Fibroblast of villous mesenchyme (primary cell): ENCODE results near the gene THSD4. TPM values are rescaled to one million over a fixed set of nuclear protein-coding genes. Genes with fewer than 3 reads are reported as not detected.

Source experiments
- DNase-seq: peaks from one replicate; pipeline ENCODE4 v3.0.0-alpha.2; 2010; ENCODE audit warnings: low read depth
- H3K4me3 ChIP-seq: 2 replicates; pipeline ENCODE4 v1.5.1; 2011; ENCODE audit warnings: low read depth, mild to moderate bottlenecking, low read length
- total RNA-seq: library from RNA; depleted of rRNA; stranded (reverse); fragments of >200 nt; gene quantifications from 2 replicates; pipeline ENCODE4 v1.2.3, GENCODE V29; 2012
- TF ChIP-seq, protein P1 (sequence below): IDR thresholded peaks from 2 replicates; pipeline ENCODE4 v1.5.1; 2012; ENCODE audit warnings: low read depth, mild to moderate bottlenecking, low read length; ENCODE audit not compliant: insufficient read depth

THSD4 gene
- total RNA-seq, 1 donor: 76.4 TPM

DNA sequence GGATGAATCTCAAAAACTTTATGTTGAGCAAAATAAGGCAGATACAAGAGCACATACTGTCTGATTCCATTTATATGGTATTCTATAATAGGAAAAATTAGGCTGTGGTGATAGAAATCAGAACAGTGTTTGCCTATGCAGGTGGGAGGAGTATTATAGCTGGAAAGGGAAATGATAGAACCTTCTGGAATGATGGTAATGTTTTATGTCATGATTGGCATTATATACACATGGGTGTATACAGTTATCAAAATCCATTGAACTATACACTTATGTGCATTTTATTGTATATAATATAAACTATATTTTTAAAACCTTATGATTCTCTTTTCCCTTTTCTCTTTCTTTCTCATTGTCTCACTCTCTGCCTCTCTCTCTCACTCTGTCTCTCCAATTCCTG is 156.1 kb downstream of the THSD4 start:
- no peak for DNase-seq
- H3K4me3 ChIP-seq: no peak overlapping the region
- TF ChIP-seq, protein P1, sequence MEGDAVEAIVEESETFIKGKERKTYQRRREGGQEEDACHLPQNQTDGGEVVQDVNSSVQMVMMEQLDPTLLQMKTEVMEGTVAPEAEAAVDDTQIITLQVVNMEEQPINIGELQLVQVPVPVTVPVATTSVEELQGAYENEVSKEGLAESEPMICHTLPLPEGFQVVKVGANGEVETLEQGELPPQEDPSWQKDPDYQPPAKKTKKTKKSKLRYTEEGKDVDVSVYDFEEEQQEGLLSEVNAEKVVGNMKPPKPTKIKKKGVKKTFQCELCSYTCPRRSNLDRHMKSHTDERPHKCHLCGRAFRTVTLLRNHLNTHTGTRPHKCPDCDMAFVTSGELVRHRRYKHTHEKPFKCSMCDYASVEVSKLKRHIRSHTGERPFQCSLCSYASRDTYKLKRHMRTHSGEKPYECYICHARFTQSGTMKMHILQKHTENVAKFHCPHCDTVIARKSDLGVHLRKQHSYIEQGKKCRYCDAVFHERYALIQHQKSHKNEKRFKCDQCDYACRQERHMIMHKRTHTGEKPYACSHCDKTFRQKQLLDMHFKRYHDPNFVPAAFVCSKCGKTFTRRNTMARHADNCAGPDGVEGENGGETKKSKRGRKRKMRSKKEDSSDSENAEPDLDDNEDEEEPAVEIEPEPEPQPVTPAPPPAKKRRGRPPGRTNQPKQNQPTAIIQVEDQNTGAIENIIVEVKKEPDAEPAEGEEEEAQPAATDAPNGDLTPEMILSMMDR: no peak

DNA sequence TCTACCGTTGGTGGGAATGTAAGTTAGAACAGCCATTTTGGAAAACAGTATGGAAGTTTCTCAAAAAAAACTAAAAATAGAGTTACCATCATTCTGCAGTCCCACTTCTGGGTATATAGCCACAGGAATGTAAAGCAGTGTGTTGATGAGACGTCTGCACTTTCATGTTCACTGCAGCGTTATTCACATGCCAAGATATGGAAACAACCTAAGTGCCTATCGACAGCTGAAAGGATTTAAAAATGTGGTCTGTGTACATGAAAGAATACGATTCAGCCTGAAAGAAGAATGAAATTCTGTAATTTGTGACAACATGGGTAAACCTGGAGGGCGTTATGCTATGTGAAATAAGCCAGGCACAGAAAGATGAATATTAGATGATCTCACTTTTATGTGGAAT is 157.7 kb downstream of the THSD4 start:
- H3K4me3 ChIP-seq: no peak overlapping the region
- peak; percentile 84 for DNase-seq
- TF ChIP-seq, protein P1: no peak

DNA sequence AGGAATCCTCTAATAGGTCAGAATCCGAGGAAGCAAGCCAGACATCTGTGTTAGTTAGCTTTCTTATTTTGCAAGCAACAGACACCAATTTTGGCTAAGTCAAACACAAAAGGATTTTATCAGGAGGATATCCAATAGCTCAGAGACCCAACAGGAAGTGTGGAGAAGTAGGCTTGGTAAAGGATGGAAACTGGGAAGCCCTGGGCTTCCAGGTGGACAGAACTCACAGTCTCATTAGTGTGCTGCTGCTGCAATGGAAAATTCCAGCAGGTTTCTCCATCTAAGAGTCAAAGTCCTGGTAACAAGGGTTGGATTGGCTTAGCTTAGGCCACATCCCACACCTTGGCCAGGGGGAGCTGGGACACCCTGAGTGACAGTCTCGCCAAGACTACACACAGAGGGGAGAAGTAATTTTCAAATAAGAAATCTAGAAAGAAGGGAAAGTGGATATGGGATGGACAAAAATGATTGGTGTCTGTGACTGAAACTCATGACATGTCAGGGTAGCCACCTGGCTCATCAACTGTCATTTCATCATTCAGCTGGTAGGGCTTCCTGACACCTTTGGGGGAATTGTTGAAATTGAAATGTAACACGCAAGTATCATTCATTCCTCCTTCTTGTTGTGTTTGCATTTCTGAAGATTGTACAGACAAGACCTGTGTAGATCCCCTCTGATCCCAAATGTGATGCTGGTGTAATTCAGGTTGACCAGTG is 158.6 kb downstream of the THSD4 start:
- TF ChIP-seq, protein P1: no peak
- no peak for DNase-seq

DNA sequence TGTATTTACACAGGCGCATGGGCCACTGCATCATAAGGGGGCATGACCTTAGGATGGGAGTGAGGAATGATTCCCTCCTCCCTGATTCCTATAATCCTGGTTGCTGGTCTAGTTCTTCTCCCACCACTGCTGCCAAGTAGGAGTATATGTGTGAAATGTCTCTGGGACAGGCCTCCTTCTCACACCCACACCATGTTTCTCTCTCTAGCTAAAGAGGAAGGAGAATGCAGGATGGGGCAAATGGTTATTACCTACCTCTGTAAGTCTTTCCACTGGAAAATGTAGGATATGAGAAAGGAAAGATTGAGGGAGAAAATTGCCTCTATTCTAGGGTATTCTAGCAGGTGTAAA is 159.2 kb downstream of the THSD4 start:
- no peak for DNase-seq
- no peak overlapping the region for H3K4me3 ChIP-seq
- TF ChIP-seq, protein P1: no peak

More for the DNA sequence above, 158.6 kb downstream of the THSD4 start:
- no peak overlapping the region for H3K4me3 ChIP-seq

DNA sequence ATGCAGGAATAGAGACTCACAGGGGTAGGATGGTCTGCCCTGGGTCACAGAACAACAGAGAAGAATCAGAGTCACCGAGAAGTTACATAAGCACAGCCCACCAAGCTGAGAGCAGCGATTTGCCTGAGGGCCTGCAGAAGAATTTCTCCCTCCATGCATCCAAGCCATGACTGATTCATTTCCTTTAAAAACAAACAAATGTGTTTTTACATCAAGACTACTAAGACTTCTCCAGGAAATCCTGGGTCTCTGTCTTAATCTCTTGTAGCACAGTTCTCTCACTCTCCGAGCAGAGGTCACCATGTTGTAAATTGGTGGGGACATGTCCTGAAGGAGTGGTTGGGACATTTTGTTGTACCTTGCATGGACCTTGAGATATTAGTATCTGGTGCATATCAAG is 159.8 kb downstream of the THSD4 start:
- DNase-seq: peak; percentile 76
- TF ChIP-seq, protein P1: no peak
- H3K4me3 ChIP-seq: no peak overlapping the region

DNA sequence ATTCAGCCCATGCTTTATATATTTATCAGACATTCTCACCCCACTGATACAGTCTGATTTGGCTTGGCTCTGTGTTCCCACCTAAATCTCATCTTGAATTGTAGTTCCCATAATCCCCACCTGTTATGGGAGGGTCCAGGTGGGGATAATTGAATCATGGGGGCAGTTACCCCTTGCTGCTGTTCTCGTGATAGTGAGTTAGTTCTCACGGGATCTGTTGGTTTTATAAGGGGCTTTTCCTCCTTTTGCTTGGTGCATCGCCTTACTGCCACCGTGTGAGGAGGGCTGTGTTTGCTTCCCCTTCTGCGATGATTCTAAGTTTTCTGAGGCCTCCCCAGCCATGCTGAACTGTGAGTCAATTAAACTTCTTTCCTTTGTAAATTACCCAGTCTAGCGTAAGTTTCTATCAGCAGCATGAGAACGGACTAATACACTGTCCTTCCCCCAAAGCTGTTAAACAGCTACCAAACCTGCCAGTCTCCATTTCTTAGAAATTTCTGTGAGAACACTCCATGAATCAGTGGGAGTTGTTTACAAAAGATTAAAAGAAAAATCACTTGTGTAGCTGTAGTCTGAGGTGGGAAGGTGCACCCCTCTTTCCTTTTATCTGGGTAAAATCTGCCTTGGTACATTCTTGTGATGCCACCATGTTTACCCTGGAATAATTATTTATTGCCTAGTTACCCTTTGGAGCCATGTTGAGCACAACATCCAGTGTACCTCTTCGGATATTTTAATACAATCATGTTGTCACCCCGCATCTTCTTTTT is 160.5 kb downstream of the THSD4 start:
- TF ChIP-seq, protein P1: no peak
- H3K4me3 ChIP-seq: no peak overlapping the region
- no peak for DNase-seq

DNA sequence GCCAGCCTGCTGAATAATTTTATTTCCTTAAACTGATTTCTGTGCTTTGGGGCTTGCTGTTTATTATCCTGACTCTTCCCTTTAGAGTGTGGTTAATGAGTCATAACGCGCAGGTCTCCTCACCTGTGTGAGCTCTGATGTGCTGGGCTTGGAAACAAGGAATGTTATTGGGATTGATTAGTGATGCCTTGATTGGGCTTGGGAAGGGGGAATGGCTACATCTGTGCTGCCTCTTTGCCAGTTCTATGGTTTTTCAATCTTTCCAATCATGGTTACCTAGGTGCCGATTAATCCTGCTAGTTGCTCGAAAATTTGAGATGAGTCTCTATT is 161.0 kb downstream of the THSD4 start:
- DNase-seq: no peak
- TF ChIP-seq, protein P1: no peak
- no peak overlapping the region for H3K4me3 ChIP-seq
